ENCODE measurements around the gene BACH2.

DNA sequence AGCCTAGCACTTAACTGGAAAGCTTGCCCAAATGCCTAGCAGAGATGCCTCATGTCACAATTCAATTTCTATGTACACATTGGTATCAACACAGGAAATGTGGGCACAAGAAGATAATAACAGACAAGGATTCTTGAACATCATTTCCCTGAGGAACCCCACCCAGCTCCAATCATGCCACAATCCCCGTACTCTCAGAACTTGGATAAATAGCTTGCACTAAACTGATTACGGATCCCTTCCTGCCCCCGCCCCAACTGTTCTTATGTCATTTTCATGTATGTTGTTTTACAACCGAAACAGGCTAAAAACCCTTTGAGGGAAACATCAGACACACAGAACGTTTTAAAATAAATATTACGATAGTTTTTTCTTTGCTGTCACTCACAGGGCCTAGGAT, 87.1 kb downstream of the BACH2 start:
- TF ChIP-seq SMC3 (IDR thresholded peaks at IDR 0.05; ENCODE audit: low read depth, low read length), result no peak
- TF ChIP-seq, protein P1, sequence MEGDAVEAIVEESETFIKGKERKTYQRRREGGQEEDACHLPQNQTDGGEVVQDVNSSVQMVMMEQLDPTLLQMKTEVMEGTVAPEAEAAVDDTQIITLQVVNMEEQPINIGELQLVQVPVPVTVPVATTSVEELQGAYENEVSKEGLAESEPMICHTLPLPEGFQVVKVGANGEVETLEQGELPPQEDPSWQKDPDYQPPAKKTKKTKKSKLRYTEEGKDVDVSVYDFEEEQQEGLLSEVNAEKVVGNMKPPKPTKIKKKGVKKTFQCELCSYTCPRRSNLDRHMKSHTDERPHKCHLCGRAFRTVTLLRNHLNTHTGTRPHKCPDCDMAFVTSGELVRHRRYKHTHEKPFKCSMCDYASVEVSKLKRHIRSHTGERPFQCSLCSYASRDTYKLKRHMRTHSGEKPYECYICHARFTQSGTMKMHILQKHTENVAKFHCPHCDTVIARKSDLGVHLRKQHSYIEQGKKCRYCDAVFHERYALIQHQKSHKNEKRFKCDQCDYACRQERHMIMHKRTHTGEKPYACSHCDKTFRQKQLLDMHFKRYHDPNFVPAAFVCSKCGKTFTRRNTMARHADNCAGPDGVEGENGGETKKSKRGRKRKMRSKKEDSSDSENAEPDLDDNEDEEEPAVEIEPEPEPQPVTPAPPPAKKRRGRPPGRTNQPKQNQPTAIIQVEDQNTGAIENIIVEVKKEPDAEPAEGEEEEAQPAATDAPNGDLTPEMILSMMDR (conservative IDR thresholded peaks at IDR 0.05; ENCODE audit: low read depth, low read length), result no peak
- TF ChIP-seq RFX5 (IDR thresholded peaks at IDR 0.05; ENCODE audit: low read depth, low read length), result no peak
- no peak for TF ChIP-seq CEBPB (IDR thresholded peaks at IDR 0.05; ENCODE audit: low read depth, low read length)
- no peak for TF ChIP-seq POLR2A (IDR thresholded peaks at IDR 0.05; ENCODE audit: low read depth, low read length)
- TF ChIP-seq BHLHE40 (IDR thresholded peaks at IDR 0.05; ENCODE audit: low read depth, low read length), result no peak
- TF ChIP-seq, protein P2, sequence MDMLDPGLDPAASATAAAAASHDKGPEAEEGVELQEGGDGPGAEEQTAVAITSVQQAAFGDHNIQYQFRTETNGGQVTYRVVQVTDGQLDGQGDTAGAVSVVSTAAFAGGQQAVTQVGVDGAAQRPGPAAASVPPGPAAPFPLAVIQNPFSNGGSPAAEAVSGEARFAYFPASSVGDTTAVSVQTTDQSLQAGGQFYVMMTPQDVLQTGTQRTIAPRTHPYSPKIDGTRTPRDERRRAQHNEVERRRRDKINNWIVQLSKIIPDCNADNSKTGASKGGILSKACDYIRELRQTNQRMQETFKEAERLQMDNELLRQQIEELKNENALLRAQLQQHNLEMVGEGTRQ (IDR thresholded peaks at IDR 0.05; ENCODE audit: low read depth, low read length), result no peak
- TF ChIP-seq RCOR1 (IDR thresholded peaks at IDR 0.05; ENCODE audit: insufficient replicate concordance, low read length), result no peak
- TF ChIP-seq MAFK (IDR thresholded peaks at IDR 0.05; ENCODE audit: low read depth, low read length), result no peak
- no peak for TF ChIP-seq RAD21 (IDR thresholded peaks at IDR 0.05; ENCODE audit: low read length)
- TF ChIP-seq MAZ (IDR thresholded peaks at IDR 0.05; ENCODE audit: borderline replicate concordance, low read depth, low read length), result no peak
- no peak for TF ChIP-seq CHD1 (IDR thresholded peaks at IDR 0.05; ENCODE audit: low read depth, low read length)
- TF ChIP-seq NFE2L2 (IDR thresholded peaks at IDR 0.05; ENCODE audit: low read depth, low read length), result no peak
- TF ChIP-seq, protein P3, sequence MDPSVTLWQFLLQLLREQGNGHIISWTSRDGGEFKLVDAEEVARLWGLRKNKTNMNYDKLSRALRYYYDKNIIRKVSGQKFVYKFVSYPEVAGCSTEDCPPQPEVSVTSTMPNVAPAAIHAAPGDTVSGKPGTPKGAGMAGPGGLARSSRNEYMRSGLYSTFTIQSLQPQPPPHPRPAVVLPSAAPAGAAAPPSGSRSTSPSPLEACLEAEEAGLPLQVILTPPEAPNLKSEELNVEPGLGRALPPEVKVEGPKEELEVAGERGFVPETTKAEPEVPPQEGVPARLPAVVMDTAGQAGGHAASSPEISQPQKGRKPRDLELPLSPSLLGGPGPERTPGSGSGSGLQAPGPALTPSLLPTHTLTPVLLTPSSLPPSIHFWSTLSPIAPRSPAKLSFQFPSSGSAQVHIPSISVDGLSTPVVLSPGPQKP (IDR thresholded peaks at IDR 0.05; ENCODE audit: borderline replicate concordance, low read depth, low read length), result no peak
